Sigmoid colon (tissue), 3 donors: ENCODE data around the gene GET3.
A peak's percentile ranks its signal among the peaks of the same experiment; 100 is the strongest.

Experiments used
- POLR2A ChIP-seq, 2 donors: fragments of 450-650 bp; IDR thresholded peaks; one replicate each; pipeline ENCODE4 v1.6.1; 2016; ENCODE audit warnings: antibody characterized with exemption in 2 of 2, mild to moderate bottlenecking in 2 of 2, moderate library complexity in 2 of 2
- TF ChIP-seq, protein P1 (sequence below), 4 experiments: fragments of 450-650 bp in 3 of 4; fragments of 200-600 bp in 1 of 4; IDR thresholded peaks; one replicate each; pipeline ENCODE4 v1.5.1; 2016 to 2019; ENCODE audit warnings: antibody characterized with exemption in 4 of 4, mild to moderate bottlenecking in 3 of 4, moderate library complexity in 2 of 4

DNA sequence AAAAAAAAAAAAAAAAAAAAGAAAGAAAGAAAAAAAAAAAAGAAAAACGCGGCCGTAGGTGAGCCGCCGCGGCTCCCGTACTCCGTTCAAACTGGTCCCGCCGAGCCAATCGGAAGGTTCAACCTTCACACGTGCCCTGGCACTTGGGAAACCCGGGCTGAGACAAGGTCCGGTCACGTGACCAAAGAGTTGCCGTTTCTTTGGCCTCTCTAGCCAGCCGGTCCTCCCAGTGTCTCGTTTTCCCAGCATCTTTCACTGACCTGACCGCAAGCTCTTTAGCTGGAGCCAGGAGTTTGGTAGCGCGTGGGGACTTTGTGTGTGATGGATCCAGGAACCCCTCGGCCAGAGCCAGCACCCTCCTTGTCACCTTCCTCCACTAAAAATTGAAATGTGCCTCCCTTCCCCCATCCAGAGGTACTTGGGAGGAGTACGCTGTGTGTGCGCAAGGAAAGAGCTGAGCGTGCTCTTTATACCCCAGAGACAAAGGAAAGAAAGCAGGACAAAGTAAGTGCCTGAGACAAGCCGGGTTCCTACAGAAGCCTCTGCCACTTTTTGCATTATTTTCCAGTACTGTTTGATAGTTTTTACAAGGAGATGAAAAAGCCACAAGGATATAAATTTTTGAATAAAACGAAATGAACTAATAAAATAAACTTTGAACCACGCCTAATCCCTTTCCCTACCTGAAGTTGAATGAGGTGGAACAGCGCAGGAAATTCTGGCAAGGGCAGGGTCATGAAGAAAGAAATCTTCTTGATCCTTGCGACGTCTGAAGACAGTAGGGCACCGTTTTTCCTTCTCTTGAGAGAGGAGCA lies 14.5 kb upstream of the GET3 start:
- TF ChIP-seq, protein P1, sequence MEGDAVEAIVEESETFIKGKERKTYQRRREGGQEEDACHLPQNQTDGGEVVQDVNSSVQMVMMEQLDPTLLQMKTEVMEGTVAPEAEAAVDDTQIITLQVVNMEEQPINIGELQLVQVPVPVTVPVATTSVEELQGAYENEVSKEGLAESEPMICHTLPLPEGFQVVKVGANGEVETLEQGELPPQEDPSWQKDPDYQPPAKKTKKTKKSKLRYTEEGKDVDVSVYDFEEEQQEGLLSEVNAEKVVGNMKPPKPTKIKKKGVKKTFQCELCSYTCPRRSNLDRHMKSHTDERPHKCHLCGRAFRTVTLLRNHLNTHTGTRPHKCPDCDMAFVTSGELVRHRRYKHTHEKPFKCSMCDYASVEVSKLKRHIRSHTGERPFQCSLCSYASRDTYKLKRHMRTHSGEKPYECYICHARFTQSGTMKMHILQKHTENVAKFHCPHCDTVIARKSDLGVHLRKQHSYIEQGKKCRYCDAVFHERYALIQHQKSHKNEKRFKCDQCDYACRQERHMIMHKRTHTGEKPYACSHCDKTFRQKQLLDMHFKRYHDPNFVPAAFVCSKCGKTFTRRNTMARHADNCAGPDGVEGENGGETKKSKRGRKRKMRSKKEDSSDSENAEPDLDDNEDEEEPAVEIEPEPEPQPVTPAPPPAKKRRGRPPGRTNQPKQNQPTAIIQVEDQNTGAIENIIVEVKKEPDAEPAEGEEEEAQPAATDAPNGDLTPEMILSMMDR (IDR thresholded peaks at IDR 0.05) = no peak
- TF ChIP-seq POLR2A (IDR thresholded peaks at IDR 0.05) = peak in 1 of 2 donors; percentile 39
